ENCODE results near the gene CFAP157.

CFAP157 gene

DNA sequence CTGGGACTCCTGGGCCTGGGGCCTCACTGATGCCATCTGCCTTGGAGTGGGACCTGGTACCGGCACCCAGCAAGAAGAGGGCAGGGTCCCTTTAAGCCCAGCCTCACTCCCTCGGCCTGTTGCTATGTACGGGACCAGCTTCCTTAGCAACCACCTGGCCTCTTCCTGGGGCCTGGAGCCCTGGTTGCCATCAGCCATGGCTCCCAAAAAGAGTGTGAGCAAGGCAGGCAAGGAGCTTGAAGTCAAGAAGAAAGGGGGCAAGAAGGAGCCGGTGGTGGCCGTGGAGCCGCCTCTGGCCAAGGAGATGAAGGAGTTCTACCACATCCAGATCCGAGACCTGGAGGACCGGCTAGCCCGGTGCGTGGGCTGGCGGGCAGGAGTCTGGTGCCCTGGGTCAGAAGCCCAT lies at the start of gene CFAP157:
Gene CFAP157, plus strand, starts transcription at position 153 of the 406 bp plus-strand sequence. Its CDS starts 44 bp downstream, at position 197.
- TF ChIP-seq, protein P1, sequence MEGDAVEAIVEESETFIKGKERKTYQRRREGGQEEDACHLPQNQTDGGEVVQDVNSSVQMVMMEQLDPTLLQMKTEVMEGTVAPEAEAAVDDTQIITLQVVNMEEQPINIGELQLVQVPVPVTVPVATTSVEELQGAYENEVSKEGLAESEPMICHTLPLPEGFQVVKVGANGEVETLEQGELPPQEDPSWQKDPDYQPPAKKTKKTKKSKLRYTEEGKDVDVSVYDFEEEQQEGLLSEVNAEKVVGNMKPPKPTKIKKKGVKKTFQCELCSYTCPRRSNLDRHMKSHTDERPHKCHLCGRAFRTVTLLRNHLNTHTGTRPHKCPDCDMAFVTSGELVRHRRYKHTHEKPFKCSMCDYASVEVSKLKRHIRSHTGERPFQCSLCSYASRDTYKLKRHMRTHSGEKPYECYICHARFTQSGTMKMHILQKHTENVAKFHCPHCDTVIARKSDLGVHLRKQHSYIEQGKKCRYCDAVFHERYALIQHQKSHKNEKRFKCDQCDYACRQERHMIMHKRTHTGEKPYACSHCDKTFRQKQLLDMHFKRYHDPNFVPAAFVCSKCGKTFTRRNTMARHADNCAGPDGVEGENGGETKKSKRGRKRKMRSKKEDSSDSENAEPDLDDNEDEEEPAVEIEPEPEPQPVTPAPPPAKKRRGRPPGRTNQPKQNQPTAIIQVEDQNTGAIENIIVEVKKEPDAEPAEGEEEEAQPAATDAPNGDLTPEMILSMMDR (conservative IDR thresholded peaks at IDR 0.05; ENCODE audit: low read depth, low read length): no peak
- Histone ChIP-seq H3K27ac (no peak within 1 kb of the TSS), H3K4me2 (no peak within 1 kb of the TSS), H3K79me2 (ENCODE audit: insufficient read depth, low read depth) (no peaks in the 10 kb centered on the region), H4K20me1 (ENCODE audit: insufficient read depth) (no peaks in the 10 kb centered on the region), H3K4me1 (ENCODE audit: low read depth, poor library complexity, severe bottlenecking) (peaks cover 7% of the 10 kb centered on the region), H2AFZ (ENCODE audit: low read depth) (no peak within 1 kb of the TSS), H3K4me3 (IDR thresholded peaks at IDR 0.05; ENCODE audit: insufficient read depth, low read depth, low read length) (no peak within 1 kb of the TSS), H3K9ac (no peak within 1 kb of the TSS), H3K27me3 (ENCODE audit: insufficient read depth, low read depth) (no peaks in the 10 kb centered on the region), H3K36me3 (ENCODE audit: insufficient read depth) (no peaks in the 10 kb centered on the region)

DNA sequence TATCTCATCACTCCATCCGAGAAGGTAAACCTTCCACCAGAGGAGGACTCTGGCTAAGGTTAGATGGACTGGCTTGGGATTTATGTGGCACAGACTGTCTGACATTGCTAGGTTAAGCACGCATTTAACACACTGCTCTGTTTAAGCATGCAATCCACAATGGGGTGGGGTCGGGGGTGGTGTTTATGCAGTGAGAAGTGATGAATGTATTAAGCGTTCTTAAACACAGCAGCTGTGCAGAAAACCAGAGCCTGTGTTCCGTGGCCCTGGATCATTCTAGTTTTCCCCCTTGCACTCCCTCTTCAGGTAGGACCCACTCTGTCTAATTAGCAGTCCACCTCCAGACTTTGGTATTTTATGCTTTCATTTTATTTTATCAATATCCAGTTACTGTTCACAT lies 48.4 kb upstream of the CFAP157 start:
- Histone ChIP-seq H3K27me3 (ENCODE audit: insufficient read depth, low read depth) (no peaks in the 10 kb centered on the region), H3K79me2 (ENCODE audit: insufficient read depth, low read depth) (no peaks in the 10 kb centered on the region), H4K20me1 (ENCODE audit: insufficient read depth) (no peaks in the 10 kb centered on the region), H3K4me1 (ENCODE audit: low read depth, poor library complexity, severe bottlenecking) (no peaks in the 10 kb centered on the region), H3K4me2 (no peak overlapping the region), H3K27ac (no peak overlapping the region), H2AFZ (ENCODE audit: low read depth) (no peak overlapping the region), H3K4me3 (IDR thresholded peaks at IDR 0.05; ENCODE audit: insufficient read depth, low read depth, low read length) (no peak overlapping the region), H3K36me3 (ENCODE audit: insufficient read depth) (no peaks in the 10 kb centered on the region), H3K9ac (no peak overlapping the region)
- TF ChIP-seq, protein P1 (conservative IDR thresholded peaks at IDR 0.05; ENCODE audit: low read depth, low read length): no peak

DNA sequence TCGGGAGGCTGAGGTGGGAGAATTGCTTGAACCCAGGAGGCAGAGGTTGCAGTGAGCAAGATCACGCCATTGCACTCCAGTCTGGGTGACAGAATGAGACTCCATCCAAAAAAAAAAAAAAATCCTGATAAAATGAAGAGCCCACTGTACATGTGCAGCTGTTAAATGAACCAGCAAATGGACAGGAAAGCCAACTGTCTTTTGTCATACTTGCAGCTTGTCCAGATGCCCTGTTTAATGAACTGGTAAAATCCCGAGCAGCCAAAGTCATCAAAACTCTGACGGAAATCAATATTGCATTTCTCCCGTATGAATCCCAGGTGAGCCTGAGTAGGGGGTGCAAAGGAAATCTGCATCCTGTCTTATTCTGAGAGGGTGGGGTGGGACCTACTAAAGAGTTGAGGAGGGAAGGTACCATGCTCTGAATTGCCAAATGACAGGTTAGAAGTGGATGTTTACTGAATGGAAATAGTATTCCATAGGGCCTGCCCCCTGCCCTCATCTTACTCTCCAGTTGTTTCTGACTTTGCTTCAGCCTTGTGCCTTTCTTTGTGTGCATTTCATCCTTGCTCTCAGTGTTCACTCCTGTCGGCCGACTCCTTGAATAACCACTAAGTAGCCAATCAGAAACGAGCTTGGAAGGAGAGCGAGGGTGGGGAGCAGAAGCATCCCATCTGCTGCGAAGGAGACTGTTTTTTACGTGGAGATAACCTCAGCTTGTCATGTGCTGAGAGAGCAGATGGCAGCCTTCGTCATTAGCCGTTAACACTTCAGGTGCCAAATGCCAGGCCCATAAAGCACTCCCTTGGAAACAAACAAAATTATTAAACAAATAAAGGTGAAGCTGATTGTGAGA lies 45.7 kb upstream of the CFAP157 start:
- Histone ChIP-seq H3K36me3 (ENCODE audit: insufficient read depth) (no peaks in the 10 kb centered on the region), H4K20me1 (ENCODE audit: insufficient read depth) (no peaks in the 10 kb centered on the region), H3K27me3 (ENCODE audit: insufficient read depth, low read depth) (no peaks in the 10 kb centered on the region), H3K4me3 (IDR thresholded peaks at IDR 0.05; ENCODE audit: insufficient read depth, low read depth, low read length) (no peak overlapping the region), H3K4me1 (ENCODE audit: low read depth, poor library complexity, severe bottlenecking) (no peaks in the 10 kb centered on the region), H3K4me2 (no peak overlapping the region), H3K9ac (no peak overlapping the region), H3K27ac (no peak overlapping the region), H3K79me2 (ENCODE audit: insufficient read depth, low read depth) (no peaks in the 10 kb centered on the region), H2AFZ (ENCODE audit: low read depth) (no peak overlapping the region)
- TF ChIP-seq, protein P1 (conservative IDR thresholded peaks at IDR 0.05; ENCODE audit: low read depth, low read length): no peak

DNA sequence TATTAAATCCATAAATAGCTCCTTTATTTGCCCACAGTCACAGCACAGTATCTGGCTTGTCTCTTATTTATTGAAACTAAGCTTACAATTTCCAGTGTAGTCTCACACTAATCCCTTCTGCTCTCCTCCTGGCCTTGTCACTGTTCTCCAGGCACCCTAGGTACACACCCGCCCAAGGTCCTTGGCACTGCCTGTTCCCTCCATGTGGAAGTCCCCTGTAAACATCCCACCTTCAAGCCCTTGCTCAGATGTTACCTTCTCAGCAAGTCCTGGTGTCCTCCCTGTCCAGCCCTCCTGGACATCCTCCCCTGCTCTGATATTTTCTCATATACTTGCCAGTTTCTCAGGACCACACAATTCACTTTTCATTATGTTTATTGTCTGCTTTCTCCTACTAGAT lies 44.2 kb upstream of the CFAP157 start:
- Histone ChIP-seq H2AFZ (ENCODE audit: low read depth) (no peak overlapping the region), H4K20me1 (ENCODE audit: insufficient read depth) (no peaks in the 10 kb centered on the region), H3K4me1 (ENCODE audit: low read depth, poor library complexity, severe bottlenecking) (peaks cover 11% of the 10 kb centered on the region), H3K36me3 (ENCODE audit: insufficient read depth) (no peaks in the 10 kb centered on the region), H3K79me2 (ENCODE audit: insufficient read depth, low read depth) (no peaks in the 10 kb centered on the region), H3K9ac (no peak overlapping the region), H3K27ac (no peak overlapping the region), H3K4me3 (IDR thresholded peaks at IDR 0.05; ENCODE audit: insufficient read depth, low read depth, low read length) (no peak overlapping the region), H3K4me2 (no peak overlapping the region), H3K27me3 (ENCODE audit: insufficient read depth, low read depth) (no peaks in the 10 kb centered on the region)
- TF ChIP-seq, protein P1 (conservative IDR thresholded peaks at IDR 0.05; ENCODE audit: low read depth, low read length): no peak

Data from KMS-11 (cell line).